ENCODE data around the gene ATP6V0E2.

Gene ATP6V0E2

DNA sequence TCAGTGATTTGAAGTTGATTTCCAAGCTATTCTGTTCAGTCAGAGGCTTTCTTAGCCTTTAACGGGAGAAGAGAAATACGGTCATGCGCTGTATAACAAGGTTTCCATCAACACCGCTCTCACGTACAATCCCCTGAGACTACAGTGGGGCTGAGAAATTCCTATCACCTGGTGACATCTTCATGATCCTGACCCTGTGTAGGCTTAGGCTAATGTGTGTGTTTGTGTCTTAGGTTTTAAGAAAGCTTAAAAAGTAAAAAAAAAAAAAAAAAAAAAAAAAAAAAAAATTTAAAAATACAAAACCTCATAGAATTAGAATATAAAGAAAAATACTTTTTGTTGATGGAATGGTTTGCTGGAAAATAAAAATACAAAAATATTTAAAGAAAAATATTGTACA, 33.8 kb upstream of the ATP6V0E2 start:
- DNase-seq (ENCODE audit: low read depth) = no peak
- H3K4me3 ChIP-seq (ENCODE audit: low read depth, low read length) = no peak overlapping the region
- TF ChIP-seq CTCF (IDR thresholded peaks at IDR 0.05; ENCODE audit: low read depth, low read length, missing control alignments) = no peak

DNA sequence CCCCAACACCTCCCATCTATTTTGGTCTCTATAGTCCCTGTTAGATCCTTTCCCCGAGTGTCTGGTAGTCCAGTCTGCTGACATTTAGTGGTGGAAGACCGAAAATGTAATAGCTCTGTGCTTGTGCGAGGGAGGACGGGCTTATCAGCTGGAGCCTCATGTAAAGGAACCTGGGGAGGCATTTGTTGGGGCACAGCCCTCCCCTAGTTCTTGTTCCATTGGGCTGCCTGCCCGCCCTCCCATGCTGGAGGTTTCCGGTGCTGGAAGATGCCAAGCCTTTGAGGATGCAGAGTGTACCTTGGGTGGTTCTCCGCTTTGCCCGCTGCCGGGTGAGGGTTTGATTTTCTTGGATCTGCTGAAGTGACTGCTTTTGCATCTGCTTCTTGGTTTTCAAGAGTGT, 30.2 kb upstream of the ATP6V0E2 start:
- no peak for DNase-seq (ENCODE audit: low read depth)
- no peak overlapping the region for H3K4me3 ChIP-seq (ENCODE audit: low read depth, low read length)
- TF ChIP-seq CTCF (IDR thresholded peaks at IDR 0.05; ENCODE audit: low read depth, low read length, missing control alignments) = no peak

GRCh38 chr7:149844445-149844844, 29.3 kb upstream of the ATP6V0E2 start:
- no peak for DNase-seq (ENCODE audit: low read depth)
- no peak overlapping the region for H3K4me3 ChIP-seq (ENCODE audit: low read depth, low read length)
- no peak for TF ChIP-seq CTCF (IDR thresholded peaks at IDR 0.05; ENCODE audit: low read depth, low read length, missing control alignments)

- DNase-seq (ENCODE audit: low read depth) = no peak
- TF ChIP-seq CTCF (IDR thresholded peaks at IDR 0.05; ENCODE audit: low read depth, low read length, missing control alignments) = no peak
- H3K4me3 ChIP-seq (ENCODE audit: low read depth, low read length) = no peak overlapping the region
These were observed 28.4 kb upstream of the ATP6V0E2 start for GRCh38 chr7:149845257-149845980.

GRCh38 chr7:149846021-149846420, 27.7 kb upstream of the ATP6V0E2 start:
- H3K4me3 ChIP-seq (ENCODE audit: low read depth, low read length) = no peak overlapping the region
- TF ChIP-seq CTCF (IDR thresholded peaks at IDR 0.05; ENCODE audit: low read depth, low read length, missing control alignments) = no peak
- DNase-seq (ENCODE audit: low read depth) = no peak

DNA sequence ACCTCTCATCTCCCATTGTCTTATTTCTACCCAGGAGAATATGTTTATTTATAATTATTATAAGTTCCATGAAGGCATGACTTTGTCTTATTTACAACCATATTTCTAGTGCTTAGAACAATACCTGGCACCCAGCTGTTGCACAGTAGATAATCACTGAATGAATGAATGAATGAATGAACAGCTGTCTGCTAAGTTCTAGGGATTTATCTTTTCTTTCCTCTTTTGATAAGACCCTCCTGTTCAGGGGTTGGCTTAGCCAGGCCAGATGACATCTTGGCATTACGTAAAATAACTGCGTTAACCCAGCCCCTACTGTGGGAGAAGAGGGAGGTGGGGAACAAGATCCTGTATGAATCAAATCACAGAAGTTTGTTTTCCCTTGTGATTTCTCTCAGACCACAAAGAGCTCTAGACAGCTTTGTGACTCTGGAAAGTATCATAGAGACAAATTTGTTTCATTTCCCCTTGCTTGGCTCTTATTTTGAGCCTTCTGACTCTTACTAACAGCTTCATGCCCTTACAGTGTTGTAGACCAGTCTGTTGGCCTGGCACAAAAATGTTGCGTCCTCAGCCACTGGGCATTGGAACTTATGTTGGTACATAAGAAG, 27.2 kb upstream of the ATP6V0E2 start:
- no peak overlapping the region for H3K4me3 ChIP-seq (ENCODE audit: low read depth, low read length)
- TF ChIP-seq CTCF (IDR thresholded peaks at IDR 0.05; ENCODE audit: low read depth, low read length, missing control alignments) = no peak
- DNase-seq (ENCODE audit: low read depth) = peak; percentile 8

GRCh38 chr7:149849174-149849573, 24.6 kb upstream of the ATP6V0E2 start:
- no peak overlapping the region for H3K4me3 ChIP-seq (ENCODE audit: low read depth, low read length)
- DNase-seq (ENCODE audit: low read depth) = no peak
- no peak for TF ChIP-seq CTCF (IDR thresholded peaks at IDR 0.05; ENCODE audit: low read depth, low read length, missing control alignments)
